GM18498 (cell line): ENCODE measurements around the gene XRCC2.

ENCODE experiments used
- ATAC-seq: cut with Tn5 transposase; IDR thresholded peaks from one replicate; pipeline ENCODE4 v1.9.1; 2021; ENCODE audit warnings: mild to moderate bottlenecking, moderate library complexity; ENCODE audit not compliant: unreplicated experiment

Gene XRCC2

GRCh38 chr7:152618427-152618826 is 57.5 kb downstream of the XRCC2 start:
- no peak for ATAC-seq

GRCh38 chr7:152617056-152617455 is 58.9 kb downstream of the XRCC2 start:
- no peak for ATAC-seq

- no peak for ATAC-seq
These were observed 60.8 kb downstream of the XRCC2 start for GRCh38 chr7:152615031-152615741.

- ATAC-seq: no peak
These were observed 67.3 kb downstream of the XRCC2 start for GRCh38 chr7:152608656-152609055.

GRCh38 chr7:152608208-152608607 is 67.7 kb downstream of the XRCC2 start:
- no peak for ATAC-seq

GRCh38 chr7:152607007-152607406 is 68.9 kb downstream of the XRCC2 start:
- ATAC-seq: no peak

- ATAC-seq: no peak
These were observed 73.0 kb downstream of the XRCC2 start for GRCh38 chr7:152602962-152603361.

GRCh38 chr7:152601305-152601798 is 74.6 kb downstream of the XRCC2 start:
- no peak for ATAC-seq

- ATAC-seq: no peak
These were observed 75.7 kb downstream of the XRCC2 start for GRCh38 chr7:152600266-152600665.

- no peak for ATAC-seq
These were observed 78.4 kb downstream of the XRCC2 start for GRCh38 chr7:152597507-152597906.

GRCh38 chr7:152596824-152597223 is 79.1 kb downstream of the XRCC2 start:
- ATAC-seq: no peak
